Peyer's patch (tissue), 4 donors: ENCODE results near the gene STX12. TPM values are rescaled to one million over a fixed set of nuclear protein-coding genes. Genes with fewer than 3 reads are reported as not detected.
"Not testable (repeated sequence)": the region's sequence is repeated elsewhere in the genome, so short reads cannot be mapped to it uniquely, and the experiment has no call there.

ENCODE experiments used
- DNase-seq, 3 donors: peaks; one replicate each; pipeline ENCODE4 v3.0.0-alpha.2; 2017 to 2019
- H3K27ac ChIP-seq, 4 donors: fragments of 200-600 bp; sonication (generic); one replicate each; pipeline ENCODE4 v1.5.1; 2016 to 2019
- H3K27me3 ChIP-seq, 2 donors: fragments of 200-600 bp; sonication (generic); one replicate each; pipeline ENCODE4 v1.5.1; 2019
- H3K36me3 ChIP-seq, 3 donors: fragments of 200-600 bp; sonication (generic); one replicate each; pipeline ENCODE4 v1.5.1; 2016 to 2019
- H3K4me1 ChIP-seq, 4 donors: fragments of 200-600 bp; sonication (generic); one replicate each; pipeline ENCODE4 v1.5.1; 2016 to 2019
- H3K4me3 ChIP-seq, 4 donors: fragments of 200-600 bp; sonication (generic); 1 replicate in 3 of 4; 2 replicates in 1 of 4; pipeline ENCODE4 v1.5.1; 2016 to 2019; ENCODE audit warnings: mild to moderate bottlenecking in 1 of 4
- H3K9me3 ChIP-seq, 4 donors: fragments of 200-600 bp; sonication (generic); one replicate each; pipeline ENCODE4 v1.5.1; 2016 to 2019; ENCODE audit warnings: mild to moderate bottlenecking in 1 of 4
- POLR2A ChIP-seq, 2 donors: fragments of 450-650 bp; IDR thresholded peaks; one replicate each; pipeline ENCODE4 v1.5.1; 2017; ENCODE audit warnings: antibody characterized with exemption in 2 of 2, mild to moderate bottlenecking in 2 of 2, moderate library complexity in 2 of 2
- total RNA-seq, 4 donors: library from RNA; depleted of rRNA; stranded (reverse); fragments of >200 nt; gene quantifications; one replicate each; pipeline ENCODE4 v1.1.0, GENCODE V29; 2016
- TF ChIP-seq, protein P1 (sequence below), 6 experiments: fragments of 450-650 bp in 4 of 6; fragments of 200-600 bp in 2 of 6; sonication (generic) in 1 of 6; IDR thresholded peaks; one replicate each; pipeline ENCODE4 v1.5.1; 2017 to 2019; ENCODE audit warnings: antibody characterized with exemption in 6 of 6, mild to moderate bottlenecking in 3 of 6, moderate library complexity in 1 of 6

The STX12 gene
- total RNA-seq, 4 donors from 2014 or later: 57.8 to 63.7 (median 59.9) TPM

DNA sequence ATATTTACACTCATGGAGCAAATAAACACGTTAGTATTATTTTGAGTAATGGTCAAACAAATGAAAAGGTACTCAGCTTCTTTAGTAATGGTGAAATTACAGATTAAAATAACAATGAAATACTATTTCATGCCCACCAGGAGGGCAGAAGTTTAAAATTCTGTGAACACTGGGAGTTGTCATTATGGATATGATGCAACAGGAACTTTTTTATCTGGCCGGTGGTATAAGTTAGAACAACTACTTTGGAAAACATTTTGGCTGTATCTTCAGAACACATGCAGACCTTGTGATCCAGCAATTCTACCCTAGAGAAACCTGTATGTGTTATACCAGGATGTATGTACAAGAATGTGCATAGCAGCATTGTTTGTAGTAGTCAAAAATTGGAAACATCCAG, 34.4 kb downstream of the STX12 start:
- Histone ChIP-seq H3K4me1 (no peaks in the 10 kb centered on the region), H3K4me3 (no peak overlapping the region), H3K27ac (no peak overlapping the region), H3K9me3 (no peaks in the 10 kb centered on the region), H3K27me3 (no peaks in the 10 kb centered on the region), H3K36me3 (peaks cover 0 to 54% (median 0%) of the 10 kb centered on the region in 3 donors)
- DNase-seq: no peak
- TF ChIP-seq, protein P1, sequence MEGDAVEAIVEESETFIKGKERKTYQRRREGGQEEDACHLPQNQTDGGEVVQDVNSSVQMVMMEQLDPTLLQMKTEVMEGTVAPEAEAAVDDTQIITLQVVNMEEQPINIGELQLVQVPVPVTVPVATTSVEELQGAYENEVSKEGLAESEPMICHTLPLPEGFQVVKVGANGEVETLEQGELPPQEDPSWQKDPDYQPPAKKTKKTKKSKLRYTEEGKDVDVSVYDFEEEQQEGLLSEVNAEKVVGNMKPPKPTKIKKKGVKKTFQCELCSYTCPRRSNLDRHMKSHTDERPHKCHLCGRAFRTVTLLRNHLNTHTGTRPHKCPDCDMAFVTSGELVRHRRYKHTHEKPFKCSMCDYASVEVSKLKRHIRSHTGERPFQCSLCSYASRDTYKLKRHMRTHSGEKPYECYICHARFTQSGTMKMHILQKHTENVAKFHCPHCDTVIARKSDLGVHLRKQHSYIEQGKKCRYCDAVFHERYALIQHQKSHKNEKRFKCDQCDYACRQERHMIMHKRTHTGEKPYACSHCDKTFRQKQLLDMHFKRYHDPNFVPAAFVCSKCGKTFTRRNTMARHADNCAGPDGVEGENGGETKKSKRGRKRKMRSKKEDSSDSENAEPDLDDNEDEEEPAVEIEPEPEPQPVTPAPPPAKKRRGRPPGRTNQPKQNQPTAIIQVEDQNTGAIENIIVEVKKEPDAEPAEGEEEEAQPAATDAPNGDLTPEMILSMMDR (IDR thresholded peaks at IDR 0.05): peak in 1 of 6 experiments; percentile 17
- TF ChIP-seq POLR2A (IDR thresholded peaks at IDR 0.05): no peak

DNA sequence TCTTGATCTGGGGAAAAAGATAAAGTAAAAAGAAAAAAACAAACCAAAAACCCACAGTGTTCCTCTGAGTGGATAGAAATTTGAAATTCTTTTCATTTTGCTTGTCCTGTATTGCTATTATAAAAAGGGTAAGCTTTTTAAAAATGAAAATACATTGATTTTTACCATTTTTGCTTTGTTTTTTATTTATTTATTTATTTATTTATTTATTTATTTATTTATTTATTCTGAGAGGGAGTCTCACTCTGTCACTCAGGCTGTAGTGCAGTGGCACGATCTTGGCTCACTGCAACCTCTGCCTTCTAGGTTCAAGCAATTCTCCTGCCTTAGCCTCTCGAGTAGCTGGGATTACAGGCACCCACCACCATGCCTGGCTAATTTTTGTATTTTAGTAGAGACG, 35.1 kb downstream of the STX12 start:
- DNase-seq, H3K27me3 ChIP-seq, H3K9me3 ChIP-seq, H3K4me1 ChIP-seq, H3K27ac ChIP-seq, H3K4me3 ChIP-seq: not testable (repeated sequence)
- H3K36me3 ChIP-seq: peaks cover 0 to 54% (median 0%) of the 10 kb centered on the region in 3 donors

DNA sequence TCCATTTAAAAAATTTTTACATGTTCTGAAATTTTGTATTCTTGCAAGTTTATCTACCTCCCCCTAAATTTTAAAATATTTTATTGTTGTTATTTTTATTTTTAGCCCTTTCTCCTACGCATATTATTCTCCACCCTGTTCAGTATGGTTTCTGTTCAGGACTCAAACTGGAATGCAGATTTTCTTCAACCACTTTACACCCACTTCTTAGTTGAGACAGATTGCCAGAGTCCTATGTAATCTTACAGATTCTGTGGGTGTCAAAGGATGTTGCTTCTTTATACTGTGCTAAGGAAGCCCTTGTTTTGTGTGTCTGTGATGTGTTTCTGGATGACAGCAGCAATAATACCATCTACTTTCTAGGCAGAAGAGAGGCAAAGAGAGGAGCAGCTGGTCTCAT, 36.9 kb downstream of the STX12 start:
- Histone ChIP-seq H3K9me3 (no peaks in the 10 kb centered on the region), H3K4me1 (no peaks in the 10 kb centered on the region), H3K4me3 (no peak overlapping the region), H3K27me3 (no peaks in the 10 kb centered on the region), H3K36me3 (peaks cover 0 to 54% (median 0%) of the 10 kb centered on the region in 3 donors), H3K27ac (no peak overlapping the region)
- DNase-seq: no peak
- TF ChIP-seq, protein P1 (IDR thresholded peaks at IDR 0.05): no peak
- no peak for TF ChIP-seq POLR2A (IDR thresholded peaks at IDR 0.05)

DNA sequence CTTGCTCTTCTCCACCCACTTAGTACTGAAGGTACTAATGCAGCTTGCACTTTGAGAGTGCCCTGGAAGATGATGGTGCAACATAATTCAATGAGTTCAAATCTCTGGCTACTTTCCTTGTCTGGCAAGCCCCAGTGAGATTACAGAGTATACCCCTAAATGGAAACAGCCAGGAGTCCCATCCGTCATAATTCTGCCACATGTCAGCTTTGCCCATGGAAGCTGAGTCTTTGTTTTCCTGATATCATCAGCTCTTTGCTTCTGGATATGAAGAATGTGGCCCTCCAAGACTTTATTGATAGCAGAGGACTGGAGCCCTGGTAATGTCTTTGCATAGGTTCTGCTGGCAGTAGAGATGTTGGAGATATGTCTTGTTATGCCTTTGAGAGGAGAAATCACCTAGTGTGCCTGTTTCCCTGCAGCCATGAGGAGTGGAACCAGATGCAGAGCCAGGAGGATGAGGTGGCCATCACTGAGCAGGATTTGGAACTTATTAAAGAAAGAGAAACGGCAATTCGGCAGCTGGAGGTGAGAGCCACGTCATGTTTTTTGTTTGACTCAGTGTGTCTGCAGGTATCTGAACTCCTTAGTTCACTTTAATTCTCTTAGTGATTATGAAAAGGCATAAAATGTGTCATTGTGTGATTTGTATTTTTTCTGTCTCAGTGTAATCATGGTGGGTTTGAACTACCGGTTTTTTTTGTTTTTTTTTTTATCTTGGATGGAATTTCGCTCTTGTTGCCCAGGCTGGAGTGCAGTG, 38.9 kb downstream of the STX12 start:
- H3K27ac ChIP-seq: no peak overlapping the region
- TF ChIP-seq POLR2A (IDR thresholded peaks at IDR 0.05): no peak
- TF ChIP-seq, protein P1 (IDR thresholded peaks at IDR 0.05): no peak
- H3K27me3 ChIP-seq: no peaks in the 10 kb centered on the region
- H3K36me3 ChIP-seq: peaks cover 0 to 46% (median 0%) of the 10 kb centered on the region in 3 donors
- DNase-seq: no peak
- no peak overlapping the region for H3K4me3 ChIP-seq
- H3K9me3 ChIP-seq: no peaks in the 10 kb centered on the region
- H3K4me1 ChIP-seq: peaks cover 0 to 6% (median 0%) of the 10 kb centered on the region in 4 donors

DNA sequence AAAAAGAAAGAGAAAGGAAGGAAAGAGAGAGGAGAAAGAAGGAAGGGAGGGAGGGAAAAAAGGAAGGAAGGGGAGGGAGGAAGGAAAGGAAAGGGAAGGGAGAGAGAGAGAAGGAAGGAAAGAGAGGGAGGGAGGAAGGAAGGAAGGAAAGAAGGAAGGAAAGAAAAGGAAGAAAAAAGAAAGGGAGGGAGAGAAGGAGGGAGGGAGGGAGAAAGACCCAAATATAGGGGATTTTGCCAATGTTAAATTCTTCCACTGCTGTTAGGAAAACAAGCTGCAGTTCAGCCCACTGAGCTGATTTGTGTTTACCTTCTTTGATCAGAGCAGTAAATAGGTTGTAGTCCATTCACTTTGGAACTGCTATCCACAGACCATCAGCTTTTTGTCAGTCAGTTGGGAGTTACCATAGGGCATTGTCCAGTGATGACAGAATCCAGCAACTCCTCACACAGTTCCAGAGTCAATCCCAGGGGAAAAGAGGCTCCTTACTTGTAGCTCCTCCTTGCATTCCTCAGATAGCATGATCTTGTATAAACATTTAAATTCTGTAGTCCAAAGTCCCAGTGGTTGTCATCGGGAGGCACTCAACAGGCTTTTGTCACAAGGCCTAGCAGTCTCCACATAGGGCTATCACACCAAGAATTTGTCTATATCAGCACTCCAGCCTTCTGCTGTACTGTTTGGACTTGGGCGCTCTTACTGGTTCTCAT, 44.1 kb downstream of the STX12 start:
- no peak for TF ChIP-seq POLR2A (IDR thresholded peaks at IDR 0.05)
- TF ChIP-seq, protein P1 (IDR thresholded peaks at IDR 0.05): no peak
- Histone ChIP-seq H3K36me3 (peaks cover 0 to 74% (median 0%) of the 10 kb centered on the region in 3 donors), H3K9me3 (no peaks in the 10 kb centered on the region), H3K4me3 (no peak overlapping the region), H3K27ac (peak overlapping the region in 2 of 4 donors; percentile 58 to 62), H3K27me3 (no peaks in the 10 kb centered on the region), H3K4me1 (peaks cover 0 to 8% (median 2%) of the 10 kb centered on the region in 4 donors)
- no peak for DNase-seq

DNA sequence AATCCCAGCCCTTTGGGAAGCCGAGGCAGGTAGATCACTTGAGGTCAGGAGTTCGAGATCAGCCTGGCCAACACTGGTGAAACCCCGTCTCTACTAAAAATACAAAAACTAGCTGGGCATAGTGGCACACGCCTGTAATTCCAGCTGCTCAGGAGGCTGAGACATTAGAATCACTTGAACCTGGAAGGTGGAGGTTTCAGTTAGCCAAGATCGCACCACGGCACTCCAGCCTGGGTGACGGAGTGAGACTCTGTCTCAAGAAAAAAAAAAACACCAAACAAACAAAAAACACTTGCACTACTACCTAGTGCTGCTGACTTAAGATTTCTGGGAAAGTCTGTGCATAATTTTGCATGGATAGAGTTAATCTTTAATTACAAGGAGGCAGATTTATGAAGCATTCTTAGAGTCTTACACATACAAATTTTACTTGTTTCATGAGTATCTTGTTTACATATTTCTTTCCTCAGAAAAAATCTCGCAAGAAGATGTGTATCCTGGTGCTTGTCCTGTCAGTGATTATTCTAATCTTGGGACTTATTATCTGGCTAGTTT, 48.8 kb downstream of the STX12 start:
- DNase-seq: no peak
- Histone ChIP-seq H3K4me3 (no peak overlapping the region), H3K27me3 (no peaks in the 10 kb centered on the region), H3K36me3 (peaks cover 0 to 42% (median 0%) of the 10 kb centered on the region in 3 donors), H3K9me3 (no peaks in the 10 kb centered on the region), H3K27ac (no peak overlapping the region), H3K4me1 (peaks cover 0 to 3% (median 1%) of the 10 kb centered on the region in 4 donors)
- no peak for TF ChIP-seq POLR2A (IDR thresholded peaks at IDR 0.05)
- TF ChIP-seq, protein P1 (IDR thresholded peaks at IDR 0.05): no peak
